ENCODE measurements around the gene SPRING1.

SPRING1 gene

GRCh38 chr12:116736962-116737773, 701 bp downstream of the SPRING1 start:
- DNase-seq, result peak; percentile 19

GRCh38 chr12:116735951-116736599, 1.8 kb downstream of the SPRING1 start:
- DNase-seq, result peak; percentile 25

- DNase-seq, result no peak
Measured at GRCh38 chr12:116735084-116735483, 2.8 kb downstream of the SPRING1 start.

- no peak for DNase-seq
Measured at GRCh38 chr12:116734156-116734768, 3.6 kb downstream of the SPRING1 start.

GRCh38 chr12:116731801-116732200, 6.1 kb downstream of the SPRING1 start:
- DNase-seq, result no peak

GRCh38 chr12:116727891-116728290, 10.0 kb downstream of the SPRING1 start:
- no peak for DNase-seq

GRCh38 chr12:116727261-116727660, 10.6 kb downstream of the SPRING1 start:
- no peak for DNase-seq

GRCh38 chr12:116726694-116727093, 11.2 kb downstream of the SPRING1 start:
- DNase-seq, result no peak

GRCh38 chr12:116722245-116722644, 15.6 kb downstream of the SPRING1 start:
- DNase-seq, result no peak

GRCh38 chr12:116719731-116720528, 17.9 kb downstream of the SPRING1 start:
- DNase-seq, result no peak

GRCh38 chr12:116718655-116719454, 19.0 kb downstream of the SPRING1 start:
- DNase-seq, result no peak

GRCh38 chr12:116717466-116718437, 20.1 kb downstream of the SPRING1 start:
- no peak for DNase-seq

GRCh38 chr12:116714175-116714574, 23.7 kb downstream of the SPRING1 start:
- no peak for DNase-seq

GRCh38 chr12:116713527-116713926, 24.3 kb downstream of the SPRING1 start:
- DNase-seq, result no peak

- DNase-seq, result no peak
Measured at GRCh38 chr12:116712458-116713303, 25.2 kb downstream of the SPRING1 start.

- DNase-seq, result no peak
Measured at GRCh38 chr12:116710370-116711150, 27.3 kb downstream of the SPRING1 start.

- DNase-seq, result no peak
Measured at GRCh38 chr12:116709768-116710167, 28.1 kb downstream of the SPRING1 start.

GRCh38 chr12:116708826-116709756, 28.8 kb downstream of the SPRING1 start:
- DNase-seq, result peak; percentile 87

Measured in hematopoietic multipotent progenitor cell treated with erythropoietin and hydrocortisone succinate and interleukin-3 and kit ligand, for 6 days (in vitro differentiated cells).